NCI-H748 (cell line): ENCODE data around the gene SRSF11.
A peak's percentile ranks its signal among the peaks of the same experiment; 100 is the strongest.
"Not testable (repeated sequence)": the region's sequence is repeated elsewhere in the genome, so short reads cannot be mapped to it uniquely, and the experiment has no call there.

Source experiments
- DNase-seq: peaks from one replicate; lab custom pipeline; 2025; ENCODE audit not compliant: unreplicated experiment; lab: John Stamatoyannopoulos, UW

The SRSF11 gene

DNA sequence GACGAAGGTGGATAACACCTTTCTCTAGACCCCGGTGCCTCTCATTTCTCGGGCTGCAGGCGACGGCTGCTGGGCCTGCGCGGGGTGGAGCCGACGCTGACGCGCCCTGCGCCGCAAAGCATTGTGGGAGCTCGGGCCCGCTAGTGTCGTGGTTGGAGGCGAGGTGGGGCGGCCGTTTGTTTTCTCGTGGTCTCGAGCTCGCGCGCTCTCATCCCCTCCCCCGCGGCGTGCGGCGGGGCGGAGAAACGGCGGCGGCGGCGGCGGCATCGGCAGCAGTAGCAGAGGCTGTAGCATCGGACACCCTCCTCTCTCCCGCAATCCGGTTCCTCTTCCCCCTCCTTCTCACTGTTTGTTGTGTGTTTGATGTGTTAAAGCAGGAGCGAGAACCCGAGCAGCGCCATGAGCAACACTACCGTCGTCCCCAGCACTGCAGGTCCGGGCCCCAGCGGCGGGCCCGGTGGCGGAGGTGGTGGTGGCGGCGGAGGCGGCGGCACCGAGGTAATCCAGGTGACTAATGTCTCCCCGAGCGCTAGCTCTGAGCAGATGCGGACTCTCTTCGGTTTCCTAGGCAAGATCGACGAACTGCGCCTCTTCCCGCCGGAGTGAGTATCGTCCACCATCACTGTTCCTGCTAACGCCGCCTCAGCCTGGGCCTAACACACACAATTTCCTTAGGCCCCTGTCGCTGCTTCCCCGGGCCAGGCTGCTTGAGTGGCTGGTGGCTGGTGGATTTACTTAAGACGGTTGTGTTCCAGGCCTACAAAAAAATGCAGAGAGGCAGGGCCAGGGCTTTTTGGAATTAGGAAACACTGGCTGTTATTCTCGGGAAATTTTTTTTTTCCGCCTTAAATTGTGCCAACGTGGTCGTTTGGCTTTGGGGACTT is at the start of gene SRSF11:
Gene SRSF11 (plus strand): TSS at position 143 of the 884 bp plus-strand sequence. CDS start 257 bp downstream, at position 400.
- peak; percentile 96 for DNase-seq

DNA sequence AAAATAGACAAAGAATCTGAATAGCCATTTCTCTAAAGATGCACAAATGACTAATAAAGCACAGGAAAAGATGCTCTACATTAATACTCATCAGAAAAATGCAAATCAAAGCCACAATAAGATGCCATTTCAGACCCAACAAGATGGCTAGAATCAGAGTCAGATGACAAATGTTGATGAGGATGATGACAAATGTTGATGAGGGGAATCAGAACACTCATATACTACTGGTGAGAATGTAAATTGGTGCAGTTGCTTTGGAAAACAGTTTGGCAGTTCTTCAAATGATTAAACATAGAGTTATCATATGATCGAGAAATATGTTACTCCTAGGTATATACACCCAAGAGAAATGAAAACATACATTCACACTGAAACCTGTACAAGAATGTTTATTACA is 49.7 kb upstream of the SRSF11 start:
- no peak for DNase-seq

DNA sequence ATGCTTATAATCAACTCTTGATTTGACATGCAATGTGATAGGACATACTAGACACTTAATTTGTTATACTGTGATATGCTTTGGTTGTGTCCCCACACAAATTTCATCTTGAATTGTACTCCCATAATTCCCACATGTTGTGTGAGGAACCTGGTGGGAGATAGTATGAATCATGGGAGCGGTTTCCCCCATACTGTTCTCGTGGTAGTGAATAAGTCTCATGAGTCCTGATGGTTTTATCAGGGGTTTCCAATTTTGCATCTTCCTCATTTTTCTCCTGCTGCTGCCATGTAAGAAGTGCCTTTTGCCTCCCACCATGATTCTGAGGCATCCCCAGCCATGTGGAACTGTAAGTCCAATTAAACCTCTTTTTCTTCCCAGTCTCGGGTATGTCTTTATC is 36.0 kb upstream of the SRSF11 start:
- not testable (repeated sequence) for DNase-seq

GRCh38 chr1:70188522-70188921 is 32.7 kb upstream of the SRSF11 start:
- DNase-seq: no peak

DNA sequence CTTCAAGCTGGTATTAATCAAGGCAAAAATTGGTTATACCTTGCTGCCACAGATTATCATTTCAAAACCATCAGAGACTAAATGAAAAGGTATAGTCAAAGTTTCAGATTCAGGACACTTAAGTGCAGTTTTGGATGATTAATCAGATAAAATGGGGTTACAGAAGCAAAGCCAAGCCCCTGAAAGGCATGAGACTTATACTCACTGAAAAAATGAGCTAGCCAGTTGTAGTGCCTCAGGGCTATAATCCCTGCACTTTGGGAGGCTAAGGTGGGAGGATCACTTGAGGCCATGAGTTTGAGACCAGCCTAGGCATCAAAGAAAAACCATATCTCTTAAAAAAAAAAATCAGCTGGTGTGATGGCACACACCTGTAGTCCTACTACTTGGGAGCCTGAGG is 31.0 kb upstream of the SRSF11 start:
- no peak for DNase-seq

GRCh38 chr1:70192446-70192845 is 28.7 kb upstream of the SRSF11 start:
- not testable (repeated sequence) for DNase-seq

- DNase-seq: no peak
Observed at GRCh38 chr1:70194601-70195000, 26.6 kb upstream of the SRSF11 start.

GRCh38 chr1:70195342-70195741 is 25.8 kb upstream of the SRSF11 start:
- no peak for DNase-seq

GRCh38 chr1:70196333-70196732 is 24.8 kb upstream of the SRSF11 start:
- DNase-seq: no peak

GRCh38 chr1:70200065-70200464 is 21.1 kb upstream of the SRSF11 start:
- DNase-seq: no peak

- no peak for DNase-seq
Observed at GRCh38 chr1:70202173-70202758, 18.9 kb upstream of the SRSF11 start.

DNA sequence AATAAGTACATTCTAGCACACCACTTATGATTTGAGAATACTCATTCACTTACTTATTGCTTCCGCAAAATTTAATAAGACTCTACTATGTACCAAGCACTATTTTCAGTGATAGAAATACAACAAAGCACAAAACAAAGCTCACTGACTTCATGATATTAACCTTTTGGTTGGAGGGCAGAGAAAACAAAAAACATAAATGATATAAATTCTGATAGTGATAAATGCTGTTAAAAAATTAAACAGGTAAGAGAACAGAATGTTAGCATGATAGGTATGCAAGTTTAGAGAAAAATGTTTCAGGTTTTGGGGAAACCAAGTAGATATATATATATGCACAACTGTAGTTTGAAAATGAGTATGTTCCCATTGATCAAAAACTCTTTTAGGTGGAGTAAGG is 17.0 kb upstream of the SRSF11 start:
- DNase-seq: no peak

DNA sequence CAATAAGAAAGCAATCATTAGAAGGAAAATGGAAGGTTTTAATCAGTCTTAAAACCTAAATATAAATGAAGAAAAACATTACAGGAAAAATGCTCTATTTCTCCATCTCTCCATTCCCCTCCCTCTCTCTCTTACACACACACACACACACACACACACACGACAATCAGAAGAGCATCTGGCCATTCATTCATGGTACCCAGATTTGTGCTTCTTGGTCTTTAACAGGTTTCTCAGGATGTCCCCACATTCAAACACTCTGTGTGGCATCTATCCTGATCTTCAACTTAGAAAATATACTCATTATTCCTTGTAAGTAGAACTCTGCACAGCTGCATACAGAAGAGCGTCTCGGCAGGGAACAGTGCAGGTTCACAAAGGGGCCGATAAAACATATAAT is 16.6 kb upstream of the SRSF11 start:
- DNase-seq: peak; percentile 27

DNA sequence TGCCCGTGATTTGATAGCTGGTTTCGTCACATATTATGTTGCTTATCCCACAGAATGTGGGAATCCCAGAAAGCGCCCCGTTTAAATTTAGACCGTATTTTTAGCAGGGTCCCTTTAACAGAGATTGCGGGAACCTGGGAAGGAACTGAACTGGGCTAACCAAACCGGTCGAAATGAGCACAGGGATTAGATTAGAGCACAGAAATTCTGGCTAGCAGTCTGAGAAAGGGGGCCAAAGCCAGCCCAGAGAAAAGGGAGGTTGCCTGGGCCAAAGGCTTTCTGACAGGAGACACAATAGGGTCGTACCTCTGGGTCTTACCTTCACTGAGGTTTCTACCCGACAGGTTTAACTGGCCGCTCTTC is 16.1 kb upstream of the SRSF11 start:
- DNase-seq: no peak

DNA sequence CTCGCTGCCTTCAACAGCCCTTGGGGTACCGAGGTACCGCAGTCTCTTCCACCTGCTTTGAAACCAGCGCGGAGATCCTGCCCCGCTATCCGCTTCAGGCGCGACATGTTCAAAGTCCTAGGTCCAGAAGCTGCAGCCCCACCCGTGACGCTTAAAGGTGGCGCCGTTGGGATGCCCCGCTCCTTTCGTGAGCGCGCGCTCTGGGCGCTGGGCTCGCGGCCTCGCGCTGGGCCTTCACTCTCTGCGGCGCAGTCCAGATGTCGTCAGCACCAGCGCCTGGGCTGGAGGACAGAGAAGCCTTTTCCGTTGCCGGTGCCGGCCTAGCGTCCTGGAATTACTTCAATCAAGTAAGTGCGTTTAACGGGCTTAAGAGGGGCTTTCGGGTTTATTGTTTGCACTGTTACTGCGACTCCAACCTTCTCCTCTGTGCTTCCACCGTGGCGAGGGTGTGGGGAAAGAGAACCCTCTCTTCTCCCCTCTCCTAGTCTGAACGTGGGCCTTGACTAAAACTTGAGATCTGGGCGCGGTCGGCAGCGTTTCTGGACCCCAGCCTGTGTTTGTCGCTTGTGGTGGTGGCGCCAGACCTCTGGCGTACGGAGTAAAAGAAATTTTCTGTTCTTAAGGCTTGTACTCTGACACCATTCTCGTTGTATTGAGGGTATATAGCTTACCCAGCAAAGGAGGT is 15.6 kb upstream of the SRSF11 start, which contains the start of gene LRRC40:
Gene LRRC40 (minus strand): TSS at position 146 of the 685 bp plus-strand sequence. CDS start 39 bp downstream, at position 107.
- peak; percentile 97 for DNase-seq

- DNase-seq: not testable (repeated sequence)
Observed at GRCh38 chr1:70206833-70207232, 14.3 kb upstream of the SRSF11 start.

DNA sequence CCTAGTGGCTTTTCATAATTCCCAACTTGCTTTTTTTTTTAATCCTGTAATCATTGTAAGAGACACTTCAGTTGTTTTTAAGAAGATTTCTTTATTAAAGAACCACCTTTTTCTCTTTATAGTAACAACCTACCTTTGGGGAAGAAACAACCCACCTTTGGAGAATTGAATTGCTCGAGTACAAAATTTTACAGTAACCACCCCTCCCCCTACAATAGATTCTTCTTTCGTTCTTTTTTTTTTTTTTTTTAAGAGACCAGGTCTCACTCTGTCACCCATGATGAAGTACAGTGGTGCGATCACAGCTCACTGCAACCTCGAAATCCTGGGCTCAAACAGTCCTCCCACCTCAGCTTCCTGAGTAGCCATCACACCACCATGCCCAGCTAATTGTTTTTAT is 13.7 kb upstream of the SRSF11 start:
- no peak for DNase-seq

- DNase-seq: no peak
Observed at GRCh38 chr1:70208292-70208691, 12.9 kb upstream of the SRSF11 start.

- DNase-seq: no peak
Observed at GRCh38 chr1:70210820-70211219, 10.4 kb upstream of the SRSF11 start.

DNA sequence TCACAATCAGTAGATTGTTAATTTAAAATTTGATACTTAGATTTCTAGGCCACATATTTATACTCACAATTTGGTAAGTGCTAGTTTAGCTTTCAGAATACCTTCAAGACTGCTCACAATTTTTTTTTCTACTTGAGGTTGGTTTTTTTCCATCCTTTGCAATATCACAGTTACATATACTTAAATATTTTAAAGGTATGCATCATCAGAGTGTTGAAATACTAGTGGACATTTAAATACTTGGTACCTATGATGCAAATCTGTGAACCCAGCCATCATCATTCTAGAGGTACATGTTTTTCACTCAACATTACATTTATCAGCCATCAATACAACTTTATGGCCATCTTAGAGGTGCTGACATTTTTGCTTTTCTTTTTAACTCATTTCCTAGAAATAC is 9.6 kb upstream of the SRSF11 start:
- DNase-seq: no peak

DNA sequence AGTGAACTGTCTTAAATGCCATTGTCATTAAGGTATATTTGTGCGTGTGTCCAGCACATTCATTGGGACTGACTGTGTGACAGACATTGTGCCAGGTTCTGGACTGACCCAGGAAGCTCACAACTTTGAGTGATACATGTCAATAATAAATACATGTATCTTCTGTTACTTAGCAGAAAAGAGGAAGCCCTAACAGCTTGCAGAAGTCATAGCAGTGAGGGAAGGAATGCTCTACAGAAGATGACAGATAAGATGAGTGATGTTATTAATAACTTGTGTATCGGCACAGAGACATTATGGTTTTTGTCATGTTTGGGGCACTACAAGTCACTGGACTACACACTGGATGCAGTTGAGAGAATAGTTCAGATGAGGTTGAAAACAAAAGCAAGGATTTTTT is 1.2 kb upstream of the SRSF11 start:
- no peak for DNase-seq
